SIG-M5 (cell line): Measurements from ENCODE around the gene PIK3CA.
"Not testable (repeated sequence)": the region's sequence is repeated elsewhere in the genome, so short reads cannot be mapped to it uniquely, and the experiment has no call there.

ENCODE experiments used
- DNase-seq: peaks from one replicate; lab custom pipeline; 2025; lab: John Stamatoyannopoulos, UW

The PIK3CA gene

DNA sequence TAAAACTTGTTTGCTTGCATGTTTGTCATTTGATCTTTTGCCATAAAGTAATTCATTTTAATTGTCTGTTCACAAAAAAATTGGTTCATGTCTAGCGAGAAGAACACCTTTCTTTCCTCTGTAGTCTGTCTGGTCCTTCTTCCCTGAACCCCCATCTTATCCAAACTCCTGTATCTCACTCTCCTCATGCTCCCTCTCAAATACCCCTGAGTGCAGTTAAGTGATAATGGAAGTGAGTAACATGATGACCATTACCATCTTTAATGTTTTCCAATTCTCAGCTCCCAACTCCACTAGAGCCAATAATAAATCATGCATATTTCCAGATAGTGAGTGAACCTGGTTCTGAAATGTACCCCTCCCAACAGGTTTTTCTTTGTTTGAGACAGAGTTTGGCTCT, 116.9 kb downstream of the PIK3CA start:
- no peak for DNase-seq

DNA sequence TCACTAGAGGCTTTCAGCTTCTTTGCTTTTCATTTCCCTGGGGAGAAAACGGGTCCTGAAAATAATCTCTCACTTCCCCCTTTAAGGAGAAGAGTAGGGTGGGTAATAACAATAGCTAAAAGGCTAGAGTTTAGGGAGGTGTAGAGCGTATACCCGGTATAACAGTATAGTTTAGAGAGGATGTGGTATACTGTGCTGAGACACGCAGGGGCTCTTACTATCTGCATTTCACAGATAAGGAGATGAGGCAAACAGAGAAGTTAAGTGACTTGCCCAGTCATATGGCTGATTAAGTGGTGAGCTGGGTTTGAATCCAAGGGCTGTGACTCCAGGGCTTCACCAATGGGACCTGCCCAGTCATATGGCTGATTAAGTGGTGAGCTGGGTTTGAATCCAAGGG, 117.7 kb downstream of the PIK3CA start:
- no peak for DNase-seq

DNA sequence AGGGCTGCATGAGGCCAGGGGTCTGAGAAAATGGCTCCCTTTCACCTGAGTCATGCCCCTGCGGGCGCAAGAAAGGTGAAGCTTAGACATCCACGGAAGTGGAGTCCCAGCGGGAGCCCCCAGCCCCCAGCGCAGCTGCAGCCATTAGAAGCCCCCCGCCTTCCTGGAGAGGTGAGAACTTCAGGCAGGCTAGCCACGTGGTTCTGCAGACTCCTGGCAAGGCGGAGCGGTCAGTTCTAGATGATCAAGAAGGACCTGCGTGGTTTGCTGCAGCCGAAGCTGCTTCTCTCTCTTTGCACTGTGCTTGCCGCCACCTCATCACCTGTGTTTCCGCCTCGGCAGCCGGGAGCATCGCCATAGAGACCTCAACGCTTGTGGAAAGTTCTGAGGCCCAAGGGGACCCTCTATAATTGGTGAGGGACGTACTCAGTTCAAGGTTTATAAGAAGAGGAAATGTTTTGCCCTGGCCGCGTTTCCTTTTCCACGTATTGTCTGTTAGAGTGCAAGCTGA, 118.6 kb downstream of the PIK3CA start:
- DNase-seq, result no peak

DNA sequence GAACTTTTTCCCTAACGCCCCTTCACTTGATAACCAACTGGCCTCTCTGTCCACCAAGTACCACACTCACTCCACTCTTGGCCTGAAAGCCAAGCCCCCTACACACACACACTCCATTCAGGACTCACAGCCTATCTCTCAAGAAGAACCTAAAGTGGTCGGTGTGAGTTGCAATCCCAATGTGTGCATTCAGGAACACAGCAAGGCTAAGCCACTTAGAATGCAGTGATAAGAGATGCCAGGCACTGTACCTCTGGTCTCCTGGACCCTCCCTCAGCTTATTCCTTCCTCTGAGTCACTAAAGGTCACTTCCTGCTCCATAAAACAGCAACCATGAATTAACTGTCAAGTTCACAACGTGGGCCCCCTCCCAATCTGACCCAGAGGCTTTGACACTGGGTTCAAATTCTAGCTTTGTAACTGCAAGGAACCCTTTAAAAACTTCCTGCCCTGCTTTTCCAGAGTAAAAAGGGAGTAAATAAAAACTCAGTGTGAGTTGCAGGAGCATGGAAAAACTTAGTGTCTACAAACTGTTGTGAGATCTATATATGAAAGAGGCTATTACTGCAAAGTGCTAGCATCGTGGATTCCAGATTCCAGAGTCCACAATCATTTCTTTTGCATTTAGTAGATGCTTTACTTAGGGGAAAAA, 120.4 kb downstream of the PIK3CA start:
- no peak for DNase-seq

DNA sequence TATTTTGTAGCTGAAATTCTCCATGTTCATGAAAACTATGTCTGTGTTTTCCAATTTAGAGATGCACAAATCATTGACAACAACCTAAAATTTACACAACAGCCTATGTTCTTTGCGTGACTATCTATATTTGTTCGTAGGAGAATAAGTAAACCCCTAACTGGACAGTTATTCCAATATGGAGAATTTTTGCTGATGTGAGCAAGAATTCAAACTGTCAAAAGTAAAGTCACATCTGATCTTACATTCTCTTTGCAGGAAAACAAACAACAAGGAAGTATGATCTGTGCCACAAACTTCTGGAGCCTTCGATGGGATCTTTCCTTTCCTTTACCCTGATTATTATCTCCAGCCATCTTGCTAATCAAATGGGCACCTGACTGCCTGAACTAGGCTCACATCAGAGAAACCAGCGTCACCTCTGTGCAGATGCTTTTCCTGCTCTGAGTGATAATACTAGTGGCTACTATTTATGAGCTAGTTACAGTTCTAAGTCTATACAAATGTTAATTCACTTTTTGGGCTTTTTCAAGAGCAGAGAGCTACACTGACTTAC, 121.1 kb downstream of the PIK3CA start:
- no peak for DNase-seq

DNA sequence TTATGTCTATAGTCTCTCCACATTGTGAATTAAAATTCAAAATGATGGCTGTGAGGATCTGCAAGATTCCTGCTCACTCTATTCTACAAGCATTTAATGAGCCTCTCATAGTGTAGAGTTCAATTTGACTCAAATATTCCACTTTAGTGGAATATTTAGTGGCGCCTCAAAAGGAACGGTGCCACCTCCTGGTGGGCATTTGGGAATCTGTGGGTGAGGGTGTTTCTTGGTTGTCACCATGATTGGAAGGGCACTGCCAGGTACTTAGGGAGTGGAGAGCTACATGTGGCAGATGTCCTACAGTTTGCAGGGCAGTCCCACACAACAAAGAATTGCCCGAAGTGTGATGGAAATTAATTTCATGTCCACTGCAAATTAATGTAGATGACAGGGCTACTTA, 124.2 kb downstream of the PIK3CA start:
- DNase-seq, result no peak

DNA sequence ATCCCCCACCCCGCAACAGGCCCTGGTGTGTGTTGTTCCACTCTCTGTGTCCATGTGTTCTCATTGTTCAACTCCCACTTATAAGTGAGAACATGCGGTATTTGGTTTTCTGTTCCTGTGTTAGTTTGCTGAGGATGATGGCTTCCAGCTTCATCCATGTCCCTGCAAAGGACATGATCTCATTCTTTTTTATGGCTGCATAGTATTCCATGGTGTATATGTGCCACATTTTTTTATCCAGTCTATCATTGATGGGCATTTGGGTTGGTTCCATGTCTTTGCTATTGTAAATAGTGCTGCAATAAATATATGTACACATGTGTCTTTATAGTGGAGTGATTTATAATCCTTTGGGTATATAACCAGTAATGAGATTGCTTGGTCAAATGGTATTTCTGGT, 126.3 kb downstream of the PIK3CA start:
- DNase-seq, result not testable (repeated sequence)

DNA sequence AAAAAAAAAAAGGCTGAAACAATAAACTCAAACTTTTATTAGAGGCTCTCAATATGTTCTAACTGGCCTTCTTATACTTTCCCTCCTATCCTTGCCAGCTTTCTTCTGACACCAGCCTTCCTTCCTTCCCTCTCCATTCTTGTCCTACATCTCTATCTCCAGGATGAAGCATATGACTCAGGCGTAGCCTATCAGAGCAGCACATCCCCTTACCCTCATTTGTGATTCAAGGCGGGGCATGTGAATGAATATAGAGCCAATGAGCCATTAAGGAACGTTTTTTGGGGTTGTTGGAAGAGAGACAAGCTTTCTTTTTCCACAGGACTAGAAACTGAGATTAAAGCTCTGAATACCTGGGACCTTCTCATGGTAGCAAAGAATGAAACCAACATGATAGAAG, 127.8 kb downstream of the PIK3CA start:
- DNase-seq, result no peak

DNA sequence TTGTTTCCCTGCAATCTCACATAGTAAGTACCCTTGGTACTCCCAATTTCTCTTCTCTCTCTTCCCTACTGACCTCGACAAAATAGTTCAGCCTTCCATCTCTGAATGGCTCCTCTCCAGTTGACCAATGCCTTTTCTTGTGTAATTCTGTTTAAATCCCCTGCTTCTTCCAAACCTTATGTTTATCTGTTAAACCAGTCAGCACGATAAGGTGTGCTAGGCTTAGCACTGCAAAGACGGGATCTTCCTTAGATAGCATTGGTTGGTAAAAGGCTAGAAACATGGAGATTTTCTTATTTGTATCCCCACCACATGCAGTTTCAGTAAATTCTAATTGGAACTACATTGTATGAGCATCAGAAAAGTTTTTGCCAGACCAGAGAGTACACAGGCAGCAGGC, 128.6 kb downstream of the PIK3CA start:
- no peak for DNase-seq

DNA sequence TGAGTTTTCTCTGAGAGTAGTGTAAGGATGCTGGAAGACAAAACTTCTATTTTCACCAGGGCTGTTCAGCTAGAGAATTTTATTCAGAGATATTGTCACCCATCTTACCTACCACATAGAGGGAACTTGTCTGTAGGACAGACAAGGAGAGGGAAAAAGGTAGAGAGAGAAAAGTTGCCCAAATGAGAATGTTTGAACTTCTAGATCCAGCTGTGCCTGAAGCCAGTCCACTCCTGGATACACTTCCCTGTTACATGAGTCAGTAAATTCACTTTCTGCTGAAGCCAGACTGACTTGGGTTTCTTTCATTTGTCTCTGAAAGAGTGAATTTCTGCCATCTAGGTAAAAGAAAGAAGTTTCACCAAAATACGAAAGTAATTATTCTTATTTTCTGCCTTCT, 130.0 kb downstream of the PIK3CA start:
- no peak for DNase-seq

DNA sequence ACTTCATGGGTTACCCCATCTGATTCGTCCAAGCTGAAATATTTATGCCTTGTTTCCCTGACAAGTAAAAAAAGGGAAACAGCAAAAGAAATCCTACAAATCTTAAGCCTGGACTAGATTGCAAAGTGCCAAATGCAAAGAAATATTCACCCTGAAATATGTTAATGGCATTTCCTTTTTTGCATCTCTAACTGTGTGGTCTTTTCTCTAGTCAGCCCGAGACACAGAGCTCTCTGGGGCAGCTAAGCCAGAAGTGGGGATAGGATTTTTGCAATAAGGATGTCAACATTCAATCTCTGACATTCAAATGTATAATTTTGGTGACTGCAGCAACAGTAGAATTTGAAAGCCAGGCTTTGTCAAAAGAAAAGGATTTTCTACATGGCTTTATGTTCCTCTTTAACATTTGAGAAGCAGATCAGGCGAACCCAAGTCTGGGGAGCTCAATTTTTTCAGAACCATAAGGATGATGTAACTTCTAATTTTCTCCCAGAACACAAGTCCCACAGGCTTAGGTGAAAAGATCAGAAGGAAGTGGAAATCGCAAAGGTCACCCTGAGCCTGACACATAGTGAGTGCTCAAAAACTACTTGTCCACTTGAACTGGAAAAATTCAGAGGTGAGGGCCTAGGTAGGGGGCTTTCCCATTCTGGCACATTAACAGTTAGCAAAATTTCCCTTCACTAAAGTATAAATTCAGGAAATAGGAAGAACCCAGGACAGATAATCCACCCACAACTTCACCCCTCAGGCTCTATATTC, 131.0 kb downstream of the PIK3CA start:
- no peak for DNase-seq

DNA sequence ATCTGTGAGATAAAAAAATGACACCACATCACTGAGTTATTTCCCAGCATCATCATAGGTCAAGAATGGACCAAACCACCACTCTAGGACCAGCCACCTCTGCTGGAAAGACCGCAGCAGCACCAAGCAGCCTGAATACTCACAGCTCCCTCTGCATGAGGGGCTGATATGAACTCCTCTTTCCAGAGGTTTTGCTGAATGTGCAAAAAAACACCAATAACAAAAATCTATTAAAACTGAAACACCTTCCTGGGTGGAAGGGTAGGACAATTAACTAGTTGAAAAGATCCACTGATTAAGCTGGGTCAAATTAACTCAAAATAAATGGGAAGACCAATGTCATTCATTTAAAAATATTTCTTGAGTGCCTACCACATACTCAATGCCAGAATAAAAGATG, 131.7 kb downstream of the PIK3CA start:
- DNase-seq, result no peak

DNA sequence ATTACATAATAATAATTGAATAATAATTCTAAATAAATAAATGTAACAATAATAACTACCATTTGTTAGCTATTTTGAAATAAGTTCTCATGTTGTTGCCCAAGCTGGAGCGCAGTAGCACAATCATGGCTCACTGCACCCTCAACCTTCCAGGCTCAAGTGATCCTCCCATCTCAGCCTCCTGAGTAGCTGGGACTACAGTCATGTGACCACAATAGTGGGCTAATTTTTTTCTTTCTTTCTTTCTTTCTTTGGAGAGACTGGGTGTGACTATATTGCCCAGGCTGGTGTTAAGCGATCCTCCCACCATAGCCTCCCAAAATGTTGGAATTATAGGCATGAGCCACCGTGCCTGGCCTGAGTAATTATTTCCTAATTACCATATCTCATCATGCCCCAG, 133.7 kb downstream of the PIK3CA start:
- no peak for DNase-seq

DNA sequence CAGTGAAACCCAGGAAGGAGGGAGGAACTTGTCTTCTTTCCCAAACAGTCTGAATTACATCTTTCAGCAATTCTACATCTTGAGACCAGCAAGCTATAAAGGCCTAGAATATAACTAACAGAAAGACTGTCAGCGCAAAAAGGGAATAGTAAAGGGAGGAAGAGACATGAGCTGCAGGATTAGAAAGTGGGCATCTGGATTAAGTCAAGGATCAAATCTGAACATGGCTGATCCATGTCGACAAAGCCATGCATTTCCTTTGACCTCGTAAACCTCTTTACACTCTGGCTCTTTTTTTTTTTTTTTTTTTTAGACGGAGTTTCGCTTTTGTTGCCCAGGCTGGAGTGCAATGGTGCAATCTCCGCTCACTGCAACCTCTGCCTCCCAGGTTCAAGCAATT, 138.2 kb downstream of the PIK3CA start:
- DNase-seq, result no peak

DNA sequence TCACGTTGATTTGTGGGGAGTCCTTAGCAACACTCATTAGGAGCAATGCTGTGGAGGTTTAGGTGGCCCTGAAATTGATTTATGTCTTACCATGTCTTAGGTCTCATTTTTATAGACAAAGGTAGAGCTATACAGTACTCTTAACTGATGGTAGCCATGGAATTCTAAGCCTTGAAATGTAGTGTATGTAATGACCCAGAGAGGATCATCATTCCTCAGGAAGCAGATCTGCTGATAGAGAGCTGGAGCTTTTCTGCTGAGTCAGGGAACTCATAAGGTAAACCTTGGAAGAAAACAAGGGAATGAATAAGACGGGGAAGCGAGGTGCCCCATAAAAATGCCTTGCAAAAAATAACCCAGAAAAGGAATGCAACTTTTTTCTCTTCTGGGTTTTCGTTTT, 140.7 kb downstream of the PIK3CA start:
- DNase-seq, result no peak

DNA sequence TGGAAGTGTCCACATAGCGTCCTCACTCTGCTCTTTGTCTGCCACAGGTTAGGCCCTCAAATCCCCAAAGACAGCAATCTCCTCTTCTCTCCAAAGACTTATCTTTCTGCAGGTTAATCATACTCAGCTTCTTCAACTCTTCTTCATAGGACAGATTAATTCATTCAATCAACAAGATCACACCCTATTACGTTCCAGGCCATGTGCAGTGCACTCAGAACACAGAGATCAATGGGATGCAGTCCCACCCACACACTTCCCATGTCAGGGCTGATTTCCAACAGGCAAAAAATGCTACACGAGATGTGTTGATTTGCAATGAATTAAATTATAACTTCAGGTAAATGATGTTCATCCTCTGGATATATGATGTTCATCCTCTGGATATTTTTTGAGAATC, 141.1 kb downstream of the PIK3CA start:
- no peak for DNase-seq
